GM20431 (cell line): ENCODE measurements around the gene ARHGAP26.
"Not testable (repeated sequence)": the region's sequence is repeated elsewhere in the genome, so short reads cannot be mapped to it uniquely, and the experiment has no call there.

ENCODE experiments used
- in situ Hi-C: fragments of 300-500 bp; cut with MseI, MboI; formaldehyde crosslinking; loops from one replicate; pipeline ENCODE4 v1.15.0; 2020; ENCODE audit warnings: low sequenced_read_pairs; ENCODE audit not compliant: unreplicated experiment

ARHGAP26 gene

DNA sequence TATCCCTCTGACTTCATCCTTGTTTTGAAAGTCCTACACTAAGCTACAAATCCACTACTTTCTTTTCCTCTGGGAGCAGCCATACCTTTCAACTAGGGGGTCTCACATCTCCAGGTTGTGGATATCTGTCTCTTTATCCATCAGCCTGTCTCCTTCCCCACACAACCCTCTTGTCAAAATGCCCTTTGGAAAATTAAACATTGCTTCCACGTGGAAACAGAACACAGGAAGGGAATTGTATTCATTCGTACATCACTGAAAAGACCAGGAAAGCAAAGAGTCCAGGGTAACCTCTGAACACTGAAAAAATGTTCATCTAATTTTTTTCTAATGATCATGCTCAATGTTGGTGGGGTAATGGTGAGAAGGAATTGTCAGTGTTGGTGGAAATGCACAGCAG is 429.7 kb downstream of the ARHGAP26 start:
- in situ Hi-C loops = no loop called here

- in situ Hi-C loops = no loop called here
Observed at GRCh38 chr5:143200781-143201398, 430.7 kb downstream of the ARHGAP26 start.

GRCh38 chr5:143201589-143201988 is 431.4 kb downstream of the ARHGAP26 start:
- in situ Hi-C loops = no loop called here

GRCh38 chr5:143203301-143203956 is 433.3 kb downstream of the ARHGAP26 start:
- in situ Hi-C loops = not testable (repeated sequence)

GRCh38 chr5:143204474-143205246 is 434.5 kb downstream of the ARHGAP26 start:
- in situ Hi-C loops = no loop called here

DNA sequence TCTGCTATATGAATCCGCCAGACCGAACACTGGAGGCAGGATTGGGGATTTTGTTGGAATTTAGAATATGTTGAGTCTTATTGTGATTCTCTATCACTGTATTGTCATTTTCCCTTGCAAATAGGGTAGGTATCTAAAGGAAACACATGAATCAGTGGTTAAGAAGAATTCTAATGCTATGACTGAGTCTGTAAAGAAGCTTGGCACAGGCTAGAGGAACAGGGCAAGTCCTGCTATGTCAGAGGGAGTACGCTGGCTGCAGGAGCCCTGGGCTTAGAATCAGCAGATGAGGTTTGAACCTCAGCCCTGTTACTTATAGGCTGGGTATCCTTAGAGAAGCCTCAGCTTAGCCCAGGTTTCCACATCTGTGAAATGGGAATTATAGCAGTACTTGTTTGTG is 435.2 kb downstream of the ARHGAP26 start:
- in situ Hi-C loops = no loop called here

GRCh38 chr5:143205883-143206195 is 435.7 kb downstream of the ARHGAP26 start:
- in situ Hi-C loops = no loop called here

GRCh38 chr5:143206196-143207053 is 436.2 kb downstream of the ARHGAP26 start:
- in situ Hi-C loops = no loop called here

DNA sequence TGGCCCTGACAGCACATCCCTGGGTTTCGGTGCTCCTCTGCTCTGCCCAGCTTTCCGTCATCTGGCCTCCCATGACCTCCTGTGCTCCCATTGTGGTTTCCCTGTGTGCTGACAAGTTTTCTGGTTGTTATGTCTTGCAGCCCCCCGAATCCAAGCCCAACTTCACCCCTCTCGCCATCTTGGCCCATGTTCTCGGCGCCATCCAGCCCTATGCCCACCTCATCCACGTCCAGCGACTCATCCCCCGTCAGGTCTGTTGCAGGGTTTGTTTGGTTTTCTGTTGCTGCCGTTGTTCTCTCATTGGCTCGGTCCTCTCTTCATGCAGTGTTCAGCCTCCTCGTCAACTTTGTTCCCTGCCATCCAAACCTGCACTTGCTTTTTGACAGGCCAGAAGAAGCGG is 436.9 kb downstream of the ARHGAP26 start:
- in situ Hi-C loops = no loop called here

- in situ Hi-C loops = no loop called here
Observed at GRCh38 chr5:143207563-143208364, 437.6 kb downstream of the ARHGAP26 start.

- in situ Hi-C loops = no loop called here
Observed at GRCh38 chr5:143208365-143208641, 438.1 kb downstream of the ARHGAP26 start.

GRCh38 chr5:143208781-143209510 is 438.8 kb downstream of the ARHGAP26 start:
- in situ Hi-C loops = no loop called here

GRCh38 chr5:143209881-143210395 is 439.8 kb downstream of the ARHGAP26 start:
- in situ Hi-C loops = no loop called here

DNA sequence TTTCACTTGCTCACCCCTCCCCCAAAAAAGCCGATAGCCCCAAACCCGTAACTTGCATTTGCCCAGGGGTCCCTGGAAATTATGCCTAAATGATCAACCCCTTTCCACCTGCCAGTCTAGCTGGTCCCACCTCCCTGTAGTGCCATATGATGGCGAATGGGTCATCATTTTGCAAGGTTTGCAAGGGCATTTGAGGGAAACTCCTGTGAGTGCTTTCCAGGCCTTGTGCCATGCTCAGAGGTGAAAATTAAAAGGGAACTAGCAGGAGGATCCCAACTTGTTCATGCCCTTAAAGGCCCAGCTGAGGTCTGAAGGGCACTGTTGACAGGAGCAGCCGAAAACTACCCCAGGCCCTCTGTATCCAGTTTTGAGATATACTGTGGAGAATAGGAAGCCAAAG is 440.4 kb downstream of the ARHGAP26 start:
- in situ Hi-C loops = no loop called here

GRCh38 chr5:143212261-143212660 is 442.1 kb downstream of the ARHGAP26 start:
- in situ Hi-C loops = no loop called here

- in situ Hi-C loops = no loop called here
Observed at GRCh38 chr5:143213231-143213850, 443.2 kb downstream of the ARHGAP26 start.

DNA sequence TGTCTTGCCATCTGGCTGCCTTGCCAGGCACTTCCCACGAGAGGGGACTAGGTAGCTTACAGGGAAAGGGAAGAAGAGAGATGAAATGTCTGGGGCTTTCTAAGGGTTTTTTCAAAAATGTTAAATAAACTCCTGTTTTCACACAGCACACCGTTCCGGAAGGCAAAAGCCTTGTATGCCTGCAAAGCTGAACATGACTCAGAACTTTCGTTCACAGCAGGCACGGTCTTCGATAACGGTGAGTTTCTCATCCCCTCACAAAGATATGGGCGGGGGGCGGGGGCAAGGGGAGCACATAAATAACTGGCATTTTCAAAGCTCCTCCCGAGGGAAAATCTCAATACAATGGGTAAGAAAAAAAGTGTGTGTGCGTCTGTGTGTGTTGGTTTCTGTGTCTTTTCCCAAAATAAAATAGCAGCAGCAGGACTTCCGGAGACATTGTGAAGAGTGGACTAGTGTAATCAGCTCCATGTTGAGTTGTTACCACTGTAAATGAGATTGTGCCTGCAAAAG is 443.7 kb downstream of the ARHGAP26 start:
- in situ Hi-C loops = no loop called here

DNA sequence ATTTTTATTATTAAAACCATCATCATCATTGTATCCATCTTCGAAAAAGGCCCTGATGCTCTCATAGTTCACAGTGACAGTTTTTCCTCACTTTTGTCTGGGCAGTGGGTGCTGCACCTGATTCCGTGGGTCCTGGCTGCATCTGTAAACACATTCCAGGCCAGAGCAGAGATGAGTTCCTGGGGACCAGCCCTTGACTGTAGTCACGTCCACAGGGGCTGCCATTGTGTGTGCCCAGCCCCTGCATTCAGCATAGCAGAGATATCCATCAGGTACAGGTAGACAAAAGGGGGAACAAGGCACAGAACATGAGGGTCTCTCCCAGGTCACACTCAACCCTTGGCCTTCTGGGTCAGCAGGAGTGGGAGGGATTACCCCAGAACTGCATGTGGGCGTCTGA is 444.3 kb downstream of the ARHGAP26 start:
- in situ Hi-C loops = no loop called here
